Neural cell (in vitro differentiated cells): ENCODE data around the gene SND1.

ENCODE experiments used
- CTCF ChIP-seq: fragments of 450-650 bp; IDR thresholded peaks from 2 replicates; pipeline ENCODE4 v1.5.1; 2014; ENCODE audit warnings: antibody characterized with exemption, mild to moderate bottlenecking, moderate library complexity; ENCODE audit not compliant: poor library complexity, severe bottlenecking
- EP300 ChIP-seq: fragments of 450-650 bp; conservative IDR thresholded peaks from 2 replicates; pipeline ENCODE4 v1.6.1; 2014; ENCODE audit warnings: antibody characterized with exemption, mild to moderate bottlenecking, moderate library complexity; ENCODE audit not compliant: poor library complexity, severe bottlenecking
- EZH2 ChIP-seq: fragments of 200-600, 300-800 bp; shearing (Covaris generic), sonication (generic); IDR thresholded peaks from 2 replicates; pipeline ENCODE4 v1.6.1; 2014; ENCODE audit warnings: antibody characterized with exemption, low read length, borderline replicate concordance, mild to moderate bottlenecking; ENCODE audit not compliant: insufficient read depth, poor library complexity, severe bottlenecking
- REST ChIP-seq: IDR thresholded peaks from 2 replicates; pipeline ENCODE4 v1.6.1; 2012; ENCODE audit warnings: borderline replicate concordance

- TF ChIP-seq CTCF (no peak), EZH2 (no peak), REST (no peak), EP300 (no peak)
These were observed 321.8 kb downstream of the SND1 start for GRCh38 chr7:127973832-127974231.
